HG03139 (cell line): ENCODE data around the gene PRSS37.

Source experiments
- ATAC-seq: cut with Tn5 transposase; IDR thresholded peaks from one replicate; pipeline ENCODE4 v1.9.1; 2021; ENCODE audit not compliant: unreplicated experiment

Gene PRSS37

GRCh38 chr7:141789917-141790316 lies 51.4 kb downstream of the PRSS37 start, which contains the start of gene TAS2R5:
TSS of gene TAS2R5 (plus strand) at chr7:141790217. CDS start at chr7:141790362, 145 bp downstream.
- no peak for ATAC-seq

- no peak for ATAC-seq
Measured at GRCh38 chr7:141788296-141788695, 53.0 kb downstream of the PRSS37 start.
